MM.1S (cell line): Measurements from ENCODE around the gene KRT35.

Source experiments
- DNase-seq: peaks from one replicate; pipeline ENCODE4 v3.0.0-alpha.2; 2015
- H2AFZ ChIP-seq: fragments of 300-600 bp; sonication (generic); 2 replicates; pipeline ENCODE4 v1.6.0; 2016; ENCODE audit warnings: antibody characterized with exemption, low read length
- H3F3A ChIP-seq: fragments of 300-600 bp; sonication (generic); 2 replicates; pipeline ENCODE4 v1.6.1; 2016; ENCODE audit warnings: mild to moderate bottlenecking, antibody characterized with exemption, low read length, moderate library complexity, mixed read lengths; ENCODE audit not compliant: insufficient read depth
- H3K27ac ChIP-seq: fragments of 300-600 bp; sonication (generic); 2 replicates; pipeline ENCODE4 v1.5.1; 2016; ENCODE audit warnings: mild to moderate bottlenecking, low read length
- H3K27me3 ChIP-seq: fragments of 300-600 bp; sonication (generic); replicated peaks from 2 replicates; pipeline ENCODE4 v1.6.0; 2016; ENCODE audit warnings: low read length; ENCODE audit not compliant: insufficient read depth
- H3K36me3 ChIP-seq: fragments of 300-600 bp; sonication (generic); replicated peaks from 2 replicates; pipeline ENCODE4 v1.6.1; 2016; ENCODE audit warnings: mild to moderate bottlenecking, low read length, mixed read lengths; ENCODE audit not compliant: insufficient read depth
- H3K4me1 ChIP-seq: fragments of 300-600 bp; sonication (generic); 2 replicates; pipeline ENCODE4 v1.6.1; 2016; ENCODE audit warnings: low read length, mixed read lengths
- H3K4me2 ChIP-seq: fragments of 300-600 bp; sonication (generic); 2 replicates; pipeline ENCODE4 v1.6.0; 2016; ENCODE audit warnings: low read depth, low read length
- H3K4me3 ChIP-seq: fragments of 300-600 bp; sonication (generic); 2 replicates; pipeline ENCODE4 v1.5.1; 2016; ENCODE audit warnings: low read length, mixed read lengths
- H3K79me2 ChIP-seq: fragments of 300-600 bp; sonication (generic); 2 replicates; pipeline ENCODE4 v1.6.1; 2016; ENCODE audit warnings: mixed run types, low read length, mixed read lengths
- H3K9ac ChIP-seq: fragments of 300-600 bp; sonication (generic); 2 replicates; pipeline ENCODE4 v1.6.1; 2016; ENCODE audit warnings: low read length, mixed read lengths
- H3K9me2 ChIP-seq: fragments of 300-600 bp; sonication (generic); replicated peaks from 2 replicates; pipeline ENCODE4 v1.6.1; 2016; ENCODE audit warnings: mild to moderate bottlenecking, low read length, mixed read lengths; ENCODE audit not compliant: insufficient read depth
- H3K9me3 ChIP-seq: fragments of 300-600 bp; sonication (generic); replicated peaks from 2 replicates; pipeline ENCODE4 v1.6.1; 2016; ENCODE audit warnings: mild to moderate bottlenecking, low read length, mixed read lengths; ENCODE audit not compliant: insufficient read depth
- H4K20me1 ChIP-seq: fragments of 300-600 bp; sonication (generic); 2 replicates; pipeline ENCODE4 v1.6.1; 2016; ENCODE audit warnings: mild to moderate bottlenecking, low read length, moderate library complexity, mixed read lengths; ENCODE audit not compliant: insufficient read depth
- EZH2 ChIP-seq: fragments of 300-600 bp; sonication (generic); optimal IDR thresholded peaks from 2 replicates; pipeline ENCODE3; 2017; ENCODE audit warnings: low read depth, mild to moderate bottlenecking, antibody characterized with exemption, low read length, mixed read lengths
- EZH2phosphoT487 ChIP-seq: fragments of 300-600 bp; sonication (generic); IDR thresholded peaks from 2 replicates; pipeline ENCODE4 v1.6.1; 2018; ENCODE audit warnings: antibody characterized with exemption, low read length
- TF ChIP-seq, protein P1 (sequence below): fragments of 300-600 bp; sonication (generic); IDR thresholded peaks from 2 replicates; pipeline ENCODE4 v1.5.1; 2016; ENCODE audit warnings: antibody characterized with exemption, low read length, mixed read lengths

KRT35 gene

DNA sequence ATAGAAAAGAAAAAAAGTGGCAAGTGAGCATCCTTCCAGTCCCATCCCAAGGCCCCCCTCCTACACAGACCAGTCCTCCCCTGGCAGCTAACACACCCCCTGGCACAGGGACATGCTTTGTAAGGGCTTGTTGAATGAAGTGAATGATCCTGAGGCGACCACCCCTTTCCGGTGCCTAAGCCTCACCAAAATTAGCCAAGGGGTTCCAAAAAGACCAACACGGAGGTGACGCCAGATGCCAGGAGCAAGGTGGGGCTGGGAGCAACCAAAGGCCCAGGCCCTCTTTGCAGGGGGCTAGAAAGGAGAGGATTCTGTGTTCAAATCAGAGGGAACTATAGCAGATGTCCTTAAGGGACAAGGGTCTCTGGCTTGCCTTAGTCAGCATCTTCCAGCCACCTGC, 5.5 kb downstream of the KRT35 start:
- no peak for DNase-seq
- no peaks in the 10 kb centered on the region for H3K36me3 ChIP-seq
- no peak overlapping the region for H2AFZ ChIP-seq
- H3K9me2 ChIP-seq: no peaks in the 10 kb centered on the region
- no peaks in the 10 kb centered on the region for H3F3A ChIP-seq
- no peaks in the 10 kb centered on the region for H4K20me1 ChIP-seq
- no peak overlapping the region for H3K4me3 ChIP-seq
- H3K4me2 ChIP-seq: no peak overlapping the region
- TF ChIP-seq EZH2phosphoT487 (no peak), EZH2 (no peak)
- TF ChIP-seq, protein P1, sequence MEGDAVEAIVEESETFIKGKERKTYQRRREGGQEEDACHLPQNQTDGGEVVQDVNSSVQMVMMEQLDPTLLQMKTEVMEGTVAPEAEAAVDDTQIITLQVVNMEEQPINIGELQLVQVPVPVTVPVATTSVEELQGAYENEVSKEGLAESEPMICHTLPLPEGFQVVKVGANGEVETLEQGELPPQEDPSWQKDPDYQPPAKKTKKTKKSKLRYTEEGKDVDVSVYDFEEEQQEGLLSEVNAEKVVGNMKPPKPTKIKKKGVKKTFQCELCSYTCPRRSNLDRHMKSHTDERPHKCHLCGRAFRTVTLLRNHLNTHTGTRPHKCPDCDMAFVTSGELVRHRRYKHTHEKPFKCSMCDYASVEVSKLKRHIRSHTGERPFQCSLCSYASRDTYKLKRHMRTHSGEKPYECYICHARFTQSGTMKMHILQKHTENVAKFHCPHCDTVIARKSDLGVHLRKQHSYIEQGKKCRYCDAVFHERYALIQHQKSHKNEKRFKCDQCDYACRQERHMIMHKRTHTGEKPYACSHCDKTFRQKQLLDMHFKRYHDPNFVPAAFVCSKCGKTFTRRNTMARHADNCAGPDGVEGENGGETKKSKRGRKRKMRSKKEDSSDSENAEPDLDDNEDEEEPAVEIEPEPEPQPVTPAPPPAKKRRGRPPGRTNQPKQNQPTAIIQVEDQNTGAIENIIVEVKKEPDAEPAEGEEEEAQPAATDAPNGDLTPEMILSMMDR: no peak
- no peaks in the 10 kb centered on the region for H3K4me1 ChIP-seq
- no peaks in the 10 kb centered on the region for H3K27me3 ChIP-seq
- no peak overlapping the region for H3K9ac ChIP-seq
- H3K9me3 ChIP-seq: no peaks in the 10 kb centered on the region
- H3K79me2 ChIP-seq: no peaks in the 10 kb centered on the region
- H3K27ac ChIP-seq: no peak overlapping the region

DNA sequence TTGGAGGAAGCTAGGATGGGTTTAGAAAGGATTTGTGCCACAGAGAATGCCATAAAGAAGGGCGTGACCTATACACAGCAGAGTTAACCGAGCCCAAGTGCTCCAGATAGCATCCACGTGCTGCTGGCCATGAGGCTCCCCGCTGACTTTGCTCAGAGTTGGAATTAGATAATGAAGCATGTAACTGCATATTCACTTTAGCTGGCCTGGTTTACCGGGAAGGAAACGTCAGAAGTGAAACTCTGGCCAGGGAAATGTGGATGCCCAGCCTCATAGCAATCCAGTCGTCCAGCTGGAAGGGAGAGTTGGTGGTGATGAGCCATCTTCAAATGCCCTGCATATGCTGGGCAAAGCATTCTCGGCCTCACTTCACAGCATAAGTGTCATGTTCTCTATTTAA, 6.1 kb downstream of the KRT35 start:
- no peaks in the 10 kb centered on the region for H3K27me3 ChIP-seq
- no peaks in the 10 kb centered on the region for H3F3A ChIP-seq
- DNase-seq: no peak

DNA sequence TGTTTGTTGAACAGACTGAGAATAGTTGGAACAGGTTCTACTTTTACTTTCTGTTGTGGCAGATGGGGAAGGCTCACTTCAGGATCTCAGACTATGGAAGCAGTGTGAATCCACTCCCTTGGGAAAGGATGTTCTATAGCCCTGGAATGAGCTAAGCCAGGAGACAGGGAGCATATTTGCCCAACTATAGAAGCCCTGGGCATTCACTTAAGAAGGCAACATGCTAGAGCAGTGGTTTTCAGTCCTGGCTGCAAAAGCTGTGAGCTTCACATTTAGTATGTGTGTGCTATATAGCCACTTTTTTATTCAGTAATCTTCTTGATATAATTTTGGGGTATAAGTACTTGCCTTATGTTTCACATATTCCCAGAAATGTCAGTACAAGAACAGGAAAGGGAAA, 12.6 kb downstream of the KRT35 start:
- Histone ChIP-seq H3K27ac (no peak overlapping the region), H3K9ac (no peak overlapping the region), H4K20me1 (no peaks in the 10 kb centered on the region), H3K9me2 (no peaks in the 10 kb centered on the region), H2AFZ (no peak overlapping the region), H3K4me2 (no peak overlapping the region), H3K4me1 (no peaks in the 10 kb centered on the region), H3F3A (no peaks in the 10 kb centered on the region), H3K27me3 (0 out of 2 replicates have a peak, but pooled peaks cover 4% of the 10 kb centered on the region), H3K4me3 (no peak overlapping the region), H3K79me2 (no peaks in the 10 kb centered on the region), H3K36me3 (no peaks in the 10 kb centered on the region), H3K9me3 (no peaks in the 10 kb centered on the region)
- no peak for DNase-seq
- TF ChIP-seq, protein P1: no peak

More for the DNA sequence above, 6.1 kb downstream of the KRT35 start:
- TF ChIP-seq EZH2phosphoT487: no peak
- no peaks in the 10 kb centered on the region for H3K9me3 ChIP-seq
- H3K27ac ChIP-seq: no peak overlapping the region
- no peak overlapping the region for H3K4me2 ChIP-seq
- H3K79me2 ChIP-seq: no peaks in the 10 kb centered on the region
- H3K36me3 ChIP-seq: no peaks in the 10 kb centered on the region
- no peaks in the 10 kb centered on the region for H3K4me1 ChIP-seq
- no peaks in the 10 kb centered on the region for H4K20me1 ChIP-seq
- H2AFZ ChIP-seq: no peak overlapping the region
- H3K9ac ChIP-seq: no peak overlapping the region
- H3K9me2 ChIP-seq: no peaks in the 10 kb centered on the region
- no peak overlapping the region for H3K4me3 ChIP-seq

DNA sequence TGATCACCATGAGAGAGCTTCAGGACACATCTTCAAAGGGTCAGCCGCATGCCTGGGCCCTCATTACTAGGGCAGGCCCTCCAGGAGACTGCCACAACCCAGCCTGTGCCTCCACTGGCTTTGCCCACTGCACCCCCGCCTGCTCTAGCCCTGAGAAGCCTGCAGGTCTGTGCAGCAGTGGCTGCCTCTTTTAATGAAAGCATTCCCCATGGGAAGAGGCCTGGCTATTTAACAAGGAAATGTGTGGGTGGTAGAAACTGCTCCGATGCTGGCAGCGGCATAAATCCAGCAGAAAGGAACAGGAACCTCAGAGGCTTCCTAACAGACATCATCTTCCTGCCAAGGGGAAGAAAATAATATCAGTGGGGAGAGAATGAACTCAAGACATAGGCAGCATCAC, 13.4 kb downstream of the KRT35 start:
- Histone ChIP-seq H3K9ac (no peak overlapping the region), H3K9me2 (no peaks in the 10 kb centered on the region), H3K36me3 (no peaks in the 10 kb centered on the region), H3K27me3 (0 out of 2 replicates have a peak, but pooled peaks cover 4% of the 10 kb centered on the region), H3K4me3 (no peak overlapping the region), H4K20me1 (no peaks in the 10 kb centered on the region), H3K4me1 (no peaks in the 10 kb centered on the region), H3F3A (no peaks in the 10 kb centered on the region), H2AFZ (no peak overlapping the region), H3K27ac (no peak overlapping the region), H3K9me3 (no peaks in the 10 kb centered on the region), H3K4me2 (no peak overlapping the region), H3K79me2 (no peaks in the 10 kb centered on the region)
- TF ChIP-seq, protein P1: no peak
- TF ChIP-seq EZH2 (no peak), EZH2phosphoT487 (no peak)
- no peak for DNase-seq
